HG03521 (cell line): ENCODE measurements around the gene OR52E6.

Experiments
- ATAC-seq: cut with Tn5 transposase; IDR thresholded peaks from one replicate; pipeline ENCODE4 v1.9.1; 2021; ENCODE audit warnings: mild to moderate bottlenecking, moderate library complexity; ENCODE audit not compliant: unreplicated experiment

The OR52E6 gene

GRCh38 chr11:5803982-5804381, 37.7 kb downstream of the OR52E6 start:
- ATAC-seq = no peak

GRCh38 chr11:5796541-5796940, 45.2 kb downstream of the OR52E6 start:
- no peak for ATAC-seq

GRCh38 chr11:5791165-5791564, 50.5 kb downstream of the OR52E6 start, which contains the start of gene OR52N1:
TSS of gene OR52N1 (minus strand) at chr11:5791265. CDS start at chr11:5788816, 2,449 bp downstream.
- ATAC-seq = no peak
